Neutrophil (primary cell): ENCODE measurements around the gene TBL3.
A peak's percentile ranks its signal among the peaks of the same experiment; 100 is the strongest.
"Not testable (repeated sequence)": the region's sequence is repeated elsewhere in the genome, so short reads cannot be mapped to it uniquely, and the experiment has no call there.

Source experiments
- H3K27ac ChIP-seq: fragments of 200-600 bp; sonication (generic); 2 replicates; pipeline ENCODE4 v1.5.1; 2016; ENCODE audit warnings: mild to moderate bottlenecking, moderate library complexity
- H3K27me3 ChIP-seq: fragments of 200-600 bp; sonication (generic); 2 replicates; pipeline ENCODE4 v1.6.0; 2016; ENCODE audit warnings: mild to moderate bottlenecking
- H3K36me3 ChIP-seq: fragments of 200-600 bp; sonication (generic); 2 replicates; pipeline ENCODE4 v1.5.1; 2017
- H3K4me1 ChIP-seq, 2 experiments: fragments of 200-600 bp in 1 of 2; sonication (generic) in 1 of 2; 1 replicate in 1 of 2; 2 replicates in 1 of 2; pipeline versions ENCODE4 v1.5.1 to v1.6.1; 2013 to 2016; ENCODE audit warnings: low read depth in 1 of 2, low read length in 1 of 2, mild to moderate bottlenecking in 1 of 2, moderate library complexity in 1 of 2; ENCODE audit not compliant: control insufficient read depth in 1 of 2, insufficient read depth in 1 of 2
- H3K4me3 ChIP-seq, 2 experiments: fragments of 200-600 bp in 1 of 2; sonication (generic) in 1 of 2; 1 replicate in 1 of 2; 2 replicates in 1 of 2; pipeline ENCODE4 v1.5.1; 2013 to 2016; ENCODE audit warnings: low read depth in 1 of 2, low read length in 1 of 2, mild to moderate bottlenecking in 1 of 2, moderate library complexity in 1 of 2
- H3K9me3 ChIP-seq: fragments of 200-600 bp; sonication (generic); 2 replicates; pipeline ENCODE4 v1.5.1; 2016
- CTCF ChIP-seq: fragments of 200-600 bp; sonication (generic); IDR thresholded peaks from 2 replicates; pipeline ENCODE4 v1.5.1; 2016; ENCODE audit warnings: antibody characterized with exemption

The TBL3 gene

GRCh38 chr16:2008631-2009163, 36.8 kb downstream of the TBL3 start:
- no peak for TF ChIP-seq CTCF
- Histone ChIP-seq H3K4me1 (peaks cover 36 to 49% of the 10 kb centered on the region in 2 experiments), H3K9me3 (no peaks in the 10 kb centered on the region), H3K4me3 (peak overlapping the region; percentile 77 to 82), H3K27me3 (peaks cover 6% of the 10 kb centered on the region), H3K36me3 (no peaks in the 10 kb centered on the region), H3K27ac (peak overlapping the region; percentile 72)

GRCh38 chr16:2009164-2009711, 37.4 kb downstream of the TBL3 start:
- peaks cover 31 to 44% of the 10 kb centered on the region in 2 experiments for H3K4me1 ChIP-seq
- TF ChIP-seq CTCF, result no peak
- peak overlapping the region; percentile 72 for H3K27ac ChIP-seq
- H3K27me3 ChIP-seq, result peaks cover 6% of the 10 kb centered on the region
- no peaks in the 10 kb centered on the region for H3K36me3 ChIP-seq
- H3K9me3 ChIP-seq, result no peaks in the 10 kb centered on the region
- H3K4me3 ChIP-seq, result peak overlapping the region; percentile 77 to 82

- Histone ChIP-seq H3K9me3 (no peaks in the 10 kb centered on the region), H3K4me1 (peaks cover 29 to 42% of the 10 kb centered on the region in 2 experiments), H3K36me3 (no peaks in the 10 kb centered on the region), H3K4me3 (peak within 1 kb of the TSS; percentile 77 to 82), H3K27ac (peak within 1 kb of the TSS; percentile 81), H3K27me3 (peaks cover 6% of the 10 kb centered on the region)
- peak; percentile 63 for TF ChIP-seq CTCF
Observed at GRCh38 chr16:2009791-2010510, 38.1 kb downstream of the TBL3 start, which contains the start of gene ZNF598. ZNF598 (minus strand) TSS chr16:2009821.

GRCh38 chr16:2011726-2012125, 39.9 kb downstream of the TBL3 start:
- not testable (repeated sequence) for H3K9me3 ChIP-seq, H3K36me3 ChIP-seq, H3K4me3 ChIP-seq, H3K27ac ChIP-seq, H3K27me3 ChIP-seq
- peaks cover 29 to 33% of the 10 kb centered on the region in 2 experiments for H3K4me1 ChIP-seq

GRCh38 chr16:2013527-2013926, 41.7 kb downstream of the TBL3 start:
- no peak for TF ChIP-seq CTCF
- no peak overlapping the region for H3K27ac ChIP-seq
- H3K4me1 ChIP-seq, result peaks cover 15 to 16% of the 10 kb centered on the region in 2 experiments
- no peaks in the 10 kb centered on the region for H3K36me3 ChIP-seq
- H3K9me3 ChIP-seq, result no peaks in the 10 kb centered on the region
- peaks cover 20% of the 10 kb centered on the region for H3K27me3 ChIP-seq
- no peak overlapping the region for H3K4me3 ChIP-seq
